Neural progenitor cell (in vitro differentiated cells): ENCODE data around the gene MAP4K5.

Source experiments
- CTCF ChIP-seq: fragments of 200-600 bp; sonication (generic); IDR thresholded peaks from 2 replicates; pipeline ENCODE4 v1.5.1; 2017; ENCODE audit warnings: antibody characterized with exemption, mild to moderate bottlenecking
- EZH2 ChIP-seq: fragments of 200-600 bp; sonication (generic); IDR thresholded peaks from 2 replicates; pipeline ENCODE4 v1.6.1; 2017; ENCODE audit warnings: antibody characterized with exemption, mild to moderate bottlenecking, moderate library complexity
- EZH2phosphoT487 ChIP-seq: fragments of 200-600 bp; sonication (generic); IDR thresholded peaks from 2 replicates; pipeline ENCODE4 v1.6.1; 2017; ENCODE audit warnings: antibody characterized with exemption

GRCh38 chr14:50477760-50478159 lies 54.6 kb downstream of the MAP4K5 start:
- TF ChIP-seq CTCF (no peak), EZH2 (no peak), EZH2phosphoT487 (no peak)
